Glomerular endothelial cell (primary cell): Measurements from ENCODE around the gene MYO9B. TPM values are rescaled to one million over a fixed set of nuclear protein-coding genes. Genes with fewer than 3 reads are reported as not detected.

Source experiments
- DNase-seq: peaks from one replicate; pipeline ENCODE4 v3.0.0-alpha.2; 2011; ENCODE audit warnings: low read depth, low spot score; ENCODE audit errors: extremely low read depth
- total RNA-seq: library from RNA; depleted of rRNA; stranded (reverse); fragments of >200 nt; gene quantifications from 2 replicates; pipeline ENCODE4 v1.2.3, GENCODE V29; 2015

Gene MYO9B
- total RNA-seq, 1 donor from 2014 or later: 125 TPM

DNA sequence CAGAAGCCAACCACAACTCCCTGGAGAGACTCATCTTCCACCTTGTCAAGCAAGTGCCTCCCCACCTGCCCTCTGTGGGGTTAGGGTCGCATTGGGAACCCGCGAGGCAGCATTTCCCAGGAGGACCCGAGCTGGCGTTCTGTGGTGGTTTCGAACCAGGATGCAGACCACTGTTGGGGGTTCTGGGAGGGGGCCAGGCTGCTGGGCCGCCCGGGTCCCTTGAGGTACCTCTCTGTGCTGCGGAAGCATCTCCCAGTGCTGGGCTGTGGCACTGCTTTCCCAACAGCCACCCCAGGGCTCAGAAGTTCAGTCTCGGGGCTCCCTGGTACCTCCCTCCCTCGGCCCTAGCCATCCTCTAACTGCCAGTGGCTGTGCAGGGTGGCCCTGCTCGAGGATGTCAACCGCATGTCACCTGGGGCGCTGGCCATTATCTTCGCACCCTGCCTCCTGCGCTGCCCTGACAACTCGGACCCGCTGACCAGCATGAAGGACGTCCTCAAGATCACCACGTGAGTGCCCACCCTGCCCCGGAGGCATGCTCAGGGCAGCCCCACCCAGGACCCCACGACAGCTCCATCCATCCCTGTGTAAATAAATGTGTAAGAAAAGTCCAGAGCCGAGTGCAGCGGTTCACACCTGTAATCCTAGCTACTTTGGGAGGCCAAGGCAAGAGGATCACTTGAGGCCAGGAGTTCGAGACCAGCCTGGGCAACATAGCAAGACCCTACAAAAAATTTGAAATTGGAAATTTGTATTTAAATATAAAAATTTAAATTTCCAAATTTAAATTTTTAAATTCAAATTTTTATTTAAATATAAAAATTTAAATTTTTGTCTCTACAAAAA is 131.4 kb downstream of the MYO9B start:
- DNase-seq: no peak

DNA sequence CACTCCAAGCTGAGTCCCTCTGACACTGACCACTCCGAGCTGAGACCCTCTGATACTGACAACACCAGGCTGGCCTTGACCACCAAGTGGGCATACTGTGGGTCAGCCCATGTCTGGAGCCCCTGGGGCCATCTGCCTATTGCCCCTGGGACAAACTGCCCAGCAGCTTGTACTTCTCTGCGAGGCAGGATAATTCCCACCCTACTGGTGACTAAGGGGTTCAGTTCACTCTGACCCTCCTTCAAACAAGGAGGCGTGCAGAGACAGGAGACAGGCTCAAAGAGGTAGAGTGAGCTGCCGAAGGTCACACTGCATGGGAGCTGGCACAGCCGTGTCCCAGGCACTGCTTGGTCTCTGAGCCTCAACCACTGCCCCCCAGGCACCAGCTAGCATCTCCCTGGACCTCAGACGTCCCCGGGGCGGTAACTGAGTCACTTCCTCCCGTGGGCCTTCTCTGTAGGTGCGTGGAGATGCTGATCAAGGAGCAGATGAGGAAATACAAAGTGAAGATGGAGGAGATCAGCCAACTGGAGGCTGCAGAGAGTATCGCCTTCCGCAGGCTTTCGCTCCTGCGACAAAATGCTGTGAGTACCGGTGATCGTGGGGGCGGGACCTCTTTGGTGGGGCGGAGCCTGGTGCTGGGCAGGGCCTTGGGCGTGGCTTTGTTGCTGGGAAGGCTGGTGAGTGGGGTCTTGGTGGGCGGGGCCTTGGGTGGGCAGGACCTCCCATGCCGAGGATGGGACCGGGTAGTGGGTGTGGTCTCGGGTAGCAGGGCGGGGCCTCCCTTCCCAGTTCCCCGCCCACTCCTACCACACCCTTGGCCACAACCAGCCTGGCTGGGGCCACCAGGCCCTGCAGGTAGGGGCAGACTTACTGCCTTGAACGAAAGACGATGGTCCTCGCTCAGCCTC is 133.8 kb downstream of the MYO9B start:
- DNase-seq: no peak

DNA sequence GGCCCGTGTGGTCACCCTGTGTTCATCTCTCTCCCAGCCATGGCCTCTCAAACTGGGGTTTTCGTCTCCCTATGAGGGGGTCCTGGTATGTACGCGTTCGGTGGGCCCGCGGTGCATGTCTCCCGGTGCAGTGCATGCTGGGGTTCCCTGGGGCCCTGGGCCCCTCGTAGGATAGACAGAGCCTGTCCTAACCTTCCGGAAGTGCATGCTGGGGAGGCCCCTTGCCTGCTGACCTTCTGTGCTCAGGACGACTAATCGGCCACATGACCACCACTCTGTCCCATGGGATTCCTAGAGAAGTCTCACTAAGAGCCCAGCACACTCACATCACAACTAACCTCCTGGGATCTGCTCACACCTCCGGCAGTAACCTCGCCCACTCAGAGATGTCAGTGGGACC is 134.7 kb downstream of the MYO9B start:
- DNase-seq: no peak

DNA sequence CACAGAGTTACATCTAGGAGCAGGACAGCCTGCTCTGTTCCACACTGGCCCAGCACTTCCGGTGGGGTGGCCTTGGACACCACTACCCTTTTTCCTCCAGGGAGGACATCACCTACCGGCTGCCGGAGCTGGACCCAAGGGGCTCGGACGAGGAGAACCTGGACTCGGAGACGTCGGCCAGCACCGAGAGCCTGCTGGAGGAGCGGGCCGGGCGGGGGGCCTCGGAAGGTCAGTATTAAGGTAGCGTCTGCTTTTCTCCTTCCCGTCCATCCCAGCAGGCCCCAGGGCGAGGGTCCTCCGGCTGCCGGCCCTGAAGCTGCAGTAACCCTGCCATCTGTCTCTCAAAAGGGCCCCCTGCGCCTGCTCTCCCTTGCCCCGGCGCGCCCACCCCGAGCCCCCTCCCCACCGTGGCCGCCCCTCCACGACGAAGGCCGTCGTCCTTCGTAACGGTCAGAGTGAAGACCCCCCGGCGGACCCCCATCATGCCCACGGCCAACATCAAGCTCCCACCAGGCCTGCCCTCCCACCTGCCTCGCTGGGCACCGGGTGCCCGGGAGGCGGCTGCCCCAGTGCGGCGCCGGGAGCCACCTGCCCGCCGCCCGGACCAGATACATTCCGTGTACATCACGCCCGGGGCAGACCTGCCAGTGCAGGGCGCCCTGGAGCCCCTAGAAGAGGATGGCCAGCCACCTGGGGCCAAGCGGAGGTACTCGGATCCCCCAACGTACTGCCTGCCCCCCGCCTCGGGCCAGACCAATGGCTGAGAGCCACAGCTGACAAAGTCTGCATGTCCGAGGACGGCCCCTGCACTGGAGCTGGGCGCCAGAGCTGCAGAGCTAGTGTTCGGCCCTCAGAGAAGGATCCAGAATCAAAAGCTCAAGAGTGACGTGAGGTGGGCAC is 136.2 kb downstream of the MYO9B start:
- DNase-seq: no peak

GRCh38 chr19:17213334-17213733 is 137.8 kb downstream of the MYO9B start:
- no peak for DNase-seq

GRCh38 chr19:17214508-17215126 is 139.0 kb downstream of the MYO9B start:
- DNase-seq: no peak

- no peak for DNase-seq
Measured at GRCh38 chr19:17215127-17215971, 139.8 kb downstream of the MYO9B start, which contains the start of gene USE1. Gene USE1, plus strand, starts transcription at chr19:17215357. Its CDS starts 49 bp downstream, at chr19:17215406.

DNA sequence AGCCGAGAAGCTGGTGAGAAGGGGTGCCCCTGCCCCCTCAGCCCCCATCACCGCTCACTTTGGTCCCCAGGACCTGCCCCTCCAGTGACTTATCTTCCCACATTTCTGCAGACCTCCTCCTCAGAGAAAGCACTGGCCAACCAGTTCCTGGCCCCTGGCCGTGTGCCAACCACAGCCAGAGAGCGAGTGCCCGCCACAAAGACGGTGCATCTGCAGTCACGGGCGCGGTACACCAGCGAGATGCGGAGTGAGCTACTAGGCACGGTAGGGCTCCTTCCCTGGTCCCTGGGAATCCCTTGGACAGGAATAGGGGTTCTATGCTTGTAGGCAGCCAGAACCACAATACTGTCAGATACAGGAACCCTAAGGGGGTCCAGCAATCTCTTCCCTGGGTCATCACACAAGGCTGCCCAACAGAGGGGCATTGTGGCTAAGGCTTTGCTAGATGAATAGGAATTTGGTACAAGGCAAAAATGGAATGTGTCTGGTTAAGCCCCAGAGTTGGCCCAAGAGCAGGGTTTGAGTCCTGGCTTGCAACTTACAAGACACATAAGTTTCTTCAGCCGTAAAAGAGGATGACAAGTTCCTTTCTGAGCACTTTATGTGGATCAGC is 140.6 kb downstream of the MYO9B start:
- no peak for DNase-seq

DNA sequence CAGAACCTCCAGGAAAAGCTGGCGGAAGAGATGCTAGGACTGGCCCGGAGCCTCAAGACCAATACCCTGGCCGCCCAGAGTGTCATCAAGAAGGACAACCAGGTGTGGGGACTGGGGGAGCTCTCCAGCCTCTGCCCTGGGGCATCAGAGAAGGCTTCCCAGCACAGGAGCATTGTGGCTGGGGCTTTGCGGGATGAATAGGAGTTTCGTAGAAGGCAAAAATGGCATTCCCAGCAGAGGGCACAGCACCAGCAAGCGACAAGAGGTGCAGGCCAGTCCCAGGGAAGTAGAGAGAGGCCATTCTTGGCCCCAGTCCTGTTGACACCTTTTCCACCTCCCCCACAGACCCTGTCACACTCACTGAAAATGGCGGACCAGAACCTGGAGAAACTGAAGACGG is 143.7 kb downstream of the MYO9B start:
- DNase-seq: no peak

- DNase-seq: no peak
Measured at GRCh38 chr19:17220207-17220758, 144.7 kb downstream of the MYO9B start.

DNA sequence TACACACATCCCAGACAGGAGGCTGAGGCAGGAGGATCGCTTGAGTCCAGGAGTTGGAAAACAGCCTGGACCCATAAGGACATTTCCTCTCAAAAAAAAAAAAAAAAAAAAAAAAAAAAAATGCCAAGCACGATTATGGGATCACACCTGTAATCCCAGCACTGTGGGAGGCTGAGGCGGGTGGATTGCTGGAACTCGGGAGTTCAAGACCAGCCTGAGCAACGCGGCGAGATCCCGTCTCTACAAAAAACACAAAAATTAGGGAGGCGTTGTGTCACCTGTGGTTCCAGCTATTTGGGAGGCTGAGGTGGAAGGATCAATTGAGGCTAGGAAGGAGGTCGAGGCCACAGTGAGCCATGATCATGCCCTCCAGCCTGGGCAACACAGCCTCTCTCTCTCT is 149.5 kb downstream of the MYO9B start:
- no peak for DNase-seq

DNA sequence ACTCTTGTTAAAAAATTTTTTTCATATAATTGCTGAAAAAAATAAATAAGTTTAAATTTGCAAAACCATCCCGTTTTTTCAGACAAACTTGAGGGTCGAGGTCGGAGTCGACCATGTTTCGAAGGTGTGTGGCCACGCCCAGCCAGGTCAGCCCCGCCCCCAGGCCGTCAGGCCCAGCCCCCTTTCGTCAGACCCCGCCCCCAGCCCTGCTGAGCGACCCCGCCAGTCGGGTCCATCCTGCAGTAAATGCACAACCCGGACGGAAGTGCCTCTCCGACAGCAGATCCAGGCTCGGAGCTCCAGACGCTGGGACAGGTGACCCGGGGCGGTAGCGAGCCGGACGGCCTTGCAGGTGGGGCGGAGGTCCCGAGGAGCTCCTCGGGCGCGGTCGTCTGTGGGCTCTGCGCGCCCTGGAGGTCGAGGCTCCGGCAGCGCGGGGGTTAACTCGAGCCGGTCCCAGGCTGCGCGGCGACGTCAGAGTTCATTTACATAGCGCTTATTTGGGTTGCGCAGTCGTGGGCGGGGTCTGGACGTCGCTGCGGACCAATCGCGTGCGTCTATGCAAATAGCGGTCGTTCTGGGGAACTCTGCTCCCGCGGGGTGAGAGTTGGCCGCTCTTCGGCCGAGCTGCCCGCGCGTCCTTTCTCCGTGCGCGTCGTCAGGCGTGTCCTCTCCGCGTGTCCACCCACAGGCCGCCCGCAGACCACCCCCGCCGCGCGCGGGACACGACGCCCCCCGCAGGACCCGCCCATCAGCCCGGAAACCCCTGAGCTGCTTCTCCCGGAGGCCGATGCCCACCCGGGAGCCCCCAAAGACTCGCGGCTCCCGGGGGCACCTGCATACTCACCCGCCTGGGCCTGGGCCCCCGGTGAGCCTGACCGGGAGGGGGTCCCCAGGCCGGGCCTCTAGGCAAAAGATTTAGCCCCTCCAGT is 150.7 kb downstream of the MYO9B start, which contains the start of gene OCEL1:
Gene OCEL1, plus strand, starts transcription at position 225 of the 932 bp plus-strand sequence. Its CDS starts 22 bp downstream, at position 247.
- DNase-seq: peak; percentile 78

GRCh38 chr19:17227798-17228367 is 152.3 kb downstream of the MYO9B start:
- DNase-seq: no peak

DNA sequence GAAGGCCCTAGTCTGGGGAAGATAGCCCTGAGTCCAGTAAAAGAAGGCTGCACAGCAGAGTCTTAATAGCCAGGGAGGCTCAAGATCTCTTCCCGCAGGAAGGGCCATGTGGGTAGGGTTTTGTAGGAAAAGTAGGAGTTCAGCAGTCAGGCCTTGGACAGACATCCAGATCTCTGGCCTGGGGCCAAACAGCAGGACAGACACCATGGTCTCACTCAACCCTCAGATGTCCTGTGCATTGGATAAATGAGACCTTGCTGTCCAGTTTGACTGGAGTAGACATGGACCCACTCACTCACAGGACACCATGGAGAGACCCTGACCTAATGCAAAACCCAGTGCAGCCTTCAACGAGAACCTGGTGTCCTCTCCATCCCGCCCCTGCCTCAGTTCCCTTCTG is 154.3 kb downstream of the MYO9B start:
- no peak for DNase-seq

GRCh38 chr19:17232258-17232657 is 156.7 kb downstream of the MYO9B start:
- no peak for DNase-seq

- DNase-seq: no peak
Measured at GRCh38 chr19:17234911-17235299, 159.3 kb downstream of the MYO9B start.
